DOHH2 (cell line): ENCODE results near the gene EPHB1.

ENCODE experiments used
- CTCF ChIP-seq: fragments of 200-600 bp; sonication (generic); IDR thresholded peaks from one replicate; pipeline ENCODE4 v1.5.1; 2014; ENCODE audit warnings: antibody characterized with exemption, mild to moderate bottlenecking, low read depth, low read length; ENCODE audit not compliant: poor library complexity, severe bottlenecking
- EZH2phosphoT487 ChIP-seq: fragments of 200-600 bp; sonication (generic); IDR thresholded peaks from 2 replicates; pipeline ENCODE4 v1.6.1; 2017; ENCODE audit warnings: borderline replicate concordance, mild to moderate bottlenecking, antibody characterized with exemption, low read length, moderate library complexity, mixed read lengths

- TF ChIP-seq CTCF (no peak), EZH2phosphoT487 (no peak)
Measured at GRCh38 chr3:135238236-135238830, 443.3 kb downstream of the EPHB1 start.
